Fibroblast of the conjunctiva (primary cell): ENCODE results near the gene CCNY.

Experiments used
- DNase-seq: peaks from one replicate; pipeline ENCODE4 v3.0.0-alpha.2; 2010; ENCODE audit warnings: low read depth

The CCNY gene

GRCh38 chr10:35585903-35586535 is 249.7 kb downstream of the CCNY start:
- DNase-seq = no peak

GRCh38 chr10:35588836-35589235 is 252.5 kb downstream of the CCNY start:
- no peak for DNase-seq

- no peak for DNase-seq
These were observed 256.1 kb downstream of the CCNY start for GRCh38 chr10:35592441-35592840.

- DNase-seq = no peak
These were observed 258.1 kb downstream of the CCNY start for GRCh38 chr10:35594115-35595079.

GRCh38 chr10:35595106-35595505 is 258.8 kb downstream of the CCNY start:
- no peak for DNase-seq

GRCh38 chr10:35598379-35598778 is 262.1 kb downstream of the CCNY start:
- DNase-seq = no peak

GRCh38 chr10:35600193-35600592 is 263.9 kb downstream of the CCNY start:
- DNase-seq = no peak

- DNase-seq = no peak
These were observed 268.9 kb downstream of the CCNY start, which contains the start of gene GJD4 for GRCh38 chr10:35605191-35605590. TSS of gene GJD4 (plus strand) at chr10:35605341. CDS start at chr10:35605568, 227 bp downstream.

- DNase-seq = no peak
These were observed 270.1 kb downstream of the CCNY start for GRCh38 chr10:35606430-35606829.

- DNase-seq = no peak
These were observed 271.4 kb downstream of the CCNY start for GRCh38 chr10:35607475-35608327.

- DNase-seq = no peak
These were observed 272.0 kb downstream of the CCNY start for GRCh38 chr10:35608328-35608672.

GRCh38 chr10:35611750-35612149 is 275.4 kb downstream of the CCNY start:
- DNase-seq = no peak

- DNase-seq = no peak
These were observed 276.2 kb downstream of the CCNY start for GRCh38 chr10:35612385-35613106.

GRCh38 chr10:35613107-35613440 is 276.8 kb downstream of the CCNY start:
- no peak for DNase-seq

- no peak for DNase-seq
These were observed 277.4 kb downstream of the CCNY start for GRCh38 chr10:35613597-35614226.

GRCh38 chr10:35614312-35614711 is 278.0 kb downstream of the CCNY start:
- no peak for DNase-seq
